Endothelial cell of umbilical vein (primary cell): Measurements from ENCODE around the gene NOD1. TPM values are rescaled to one million over a fixed set of nuclear protein-coding genes. Genes with fewer than 3 reads are reported as not detected.

Experiments
- BruUV-seq: library from RNA; stranded (reverse); fragments of 400-500 nt; replicated peaks from 2 replicates; lab custom pipeline; 2021; lab: Mats Ljungman, UMichigan
- CTCF ChIA-PET: fragments of 300-600, 350-600 bp; sonication (Branson Sonifier 250); formaldehyde crosslinking; loops from one replicate; lab custom pipeline; 2021; ENCODE audit warnings: antibody characterized with exemption, inconsistent platforms; lab: Charles Lee
- POLR2A ChIA-PET: fragments of 300-600, 350-600 bp; sonication (Branson Sonifier 250); formaldehyde crosslinking; loops from one replicate; lab custom pipeline; 2021; ENCODE audit warnings: antibody characterized with exemption, inconsistent platforms; lab: Charles Lee
- DNase-seq: peaks from one replicate; pipeline ENCODE4 v3.0.0-alpha.2; 2011; ENCODE audit warnings: low read depth, low spot score
- FAIRE-seq: peaks from 2 replicates; lab custom pipeline; 2011; peaks lifted over from hg19 to GRCh38; lab: Jason Lieb, UNC
- H2AFZ ChIP-seq: 2 replicates; pipeline ENCODE4 v1.6.0; 2012; ENCODE audit warnings: low read depth, low read length, control low read depth, inconsistent platforms
- H3K27ac ChIP-seq: 2 replicates; pipeline ENCODE4 v1.5.1; 2011; ENCODE audit warnings: low read depth, mild to moderate bottlenecking, control low read depth, low read length, moderate library complexity; ENCODE audit not compliant: insufficient read depth
- H3K27me3 ChIP-seq, 2 experiments: 2 replicates each; pipeline versions ENCODE4 v1.6.0 to v1.6.1; 2011; ENCODE audit warnings: low read length in 2 of 2, mixed read lengths in 1 of 2; ENCODE audit not compliant: control insufficient read depth in 2 of 2, insufficient read depth in 2 of 2
- H3K36me3 ChIP-seq, 2 experiments: 2 replicates in 1 of 2; 3 replicates in 1 of 2; pipeline ENCODE4 v1.5.1; 2011; ENCODE audit warnings: low read length in 2 of 2, mild to moderate bottlenecking in 1 of 2, moderate library complexity in 1 of 2; ENCODE audit not compliant: control insufficient read depth in 2 of 2, insufficient read depth in 2 of 2; ENCODE audit errors: extremely low read depth in 1 of 2
- H3K4me1 ChIP-seq: 3 replicates; pipeline ENCODE4 v1.5.1; 2011; ENCODE audit warnings: mild to moderate bottlenecking, low read length; ENCODE audit not compliant: control insufficient read depth, insufficient read depth; ENCODE audit errors: extremely low read depth
- H3K4me2 ChIP-seq: 2 replicates; pipeline ENCODE4 v1.6.1; 2011; ENCODE audit warnings: low read length, control low read depth, mixed read lengths; ENCODE audit not compliant: insufficient read depth
- H3K4me3 ChIP-seq, 3 experiments: fragments of 200-600 bp in 1 of 3; sonication (generic), shearing (Covaris generic) in 1 of 3; replicated peaks in 1 of 3; 2 replicates each; pipeline ENCODE4 v1.5.1; 2011 to 2016; ENCODE audit warnings: control low read depth in 3 of 3, low read length in 3 of 3, mild to moderate bottlenecking in 2 of 3, inconsistent platforms in 1 of 3, low read depth in 1 of 3, moderate library complexity in 1 of 3; ENCODE audit not compliant: insufficient read depth in 1 of 3
- H3K79me2 ChIP-seq: 2 replicates; pipeline ENCODE4 v1.6.0; 2012; ENCODE audit warnings: low read length, inconsistent platforms; ENCODE audit not compliant: control insufficient read depth, insufficient read depth
- H3K9ac ChIP-seq: replicated peaks from 2 replicates; pipeline ENCODE3; 2011; ENCODE audit warnings: low read length, control low read depth; ENCODE audit not compliant: insufficient read depth; ENCODE audit errors: extremely low read depth
- H3K9me1 ChIP-seq: replicated peaks from 3 replicates; pipeline ENCODE4 v1.6.0; 2011; ENCODE audit warnings: mild to moderate bottlenecking, low read length; ENCODE audit not compliant: control insufficient read depth, insufficient read depth; ENCODE audit errors: extremely low read depth
- H3K9me3 ChIP-seq: replicated peaks from 2 replicates; pipeline ENCODE4 v1.5.1; 2012; ENCODE audit warnings: low read length, inconsistent platforms; ENCODE audit not compliant: control insufficient read depth, insufficient read depth
- H4K20me1 ChIP-seq: replicated peaks from 2 replicates; pipeline ENCODE3; 2011; ENCODE audit warnings: mild to moderate bottlenecking, low read length; ENCODE audit not compliant: control insufficient read depth, insufficient read depth; ENCODE audit errors: extremely low read depth
- EZH2 ChIP-seq: IDR thresholded peaks from 2 replicates; pipeline ENCODE4 v1.6.1; 2012; ENCODE audit warnings: borderline replicate concordance, low read depth, mild to moderate bottlenecking, moderate library complexity, low read length, inconsistent platforms; ENCODE audit not compliant: severe bottlenecking
- FOS ChIP-seq: IDR thresholded peaks from 2 replicates; pipeline ENCODE4 v1.6.1; 2011; ENCODE audit warnings: mild to moderate bottlenecking, low read length, moderate library complexity, borderline replicate concordance; ENCODE audit not compliant: insufficient read depth
- GATA2 ChIP-seq: IDR thresholded peaks from 2 replicates; pipeline ENCODE4 v1.7.0; 2011; ENCODE audit warnings: low read depth, mild to moderate bottlenecking, moderate library complexity, mixed read lengths, low read length; ENCODE audit not compliant: insufficient read length, insufficient read depth
- JUN ChIP-seq: IDR thresholded peaks from 2 replicates; pipeline ENCODE4 v1.6.1; 2011; ENCODE audit warnings: borderline replicate concordance, low read depth; ENCODE audit not compliant: insufficient read length, insufficient read depth
- MYC ChIP-seq: IDR thresholded peaks from one replicate; pipeline ENCODE4 v1.6.1; 2011; ENCODE audit warnings: mild to moderate bottlenecking, low read depth, low read length
- POLR2AphosphoS5 ChIP-seq: IDR thresholded peaks from 2 replicates; pipeline ENCODE4 v1.6.1; 2012; ENCODE audit warnings: low read depth, mild to moderate bottlenecking, control low read depth, low read length, moderate library complexity; ENCODE audit not compliant: insufficient read depth
- dilution Hi-C: fragments of 300-500 bp; cut with MboI; formaldehyde crosslinking; loops from one replicate; pipeline ENCODE4 v1.15.0; 2019; ENCODE audit warnings: low sequenced_read_pairs; ENCODE audit not compliant: extremely low pct_ligation_motif_present
- intact Hi-C: fragments of 100-400 bp; cut with micrococcal nuclease; formaldehyde crosslinking; loops from one replicate; pipeline ENCODE4 v1.10.0; 2022
- polyA plus RNA-seq, 4 experiments: library from polyadenylated mRNA; depleted of rRNA in 3 of 4; stranded (reverse) in 3 of 4; unstranded in 1 of 4; fragments of >200 nt; gene quantifications; 2 replicates each; pipeline versions ENCODE4 v1.2.1 to v1.2.3, GENCODE V29; 2011 to 2012; ENCODE audit warnings: missing spikeins in 1 of 4
- total RNA-seq: library from RNA; stranded (reverse); gene quantifications from 2 replicates; pipeline ENCODE4 v1.2.3, GENCODE V29; 2021
- TF ChIP-seq, protein P1 (sequence below): IDR thresholded peaks from 2 replicates; pipeline ENCODE4 v1.6.1; 2011; ENCODE audit not compliant: insufficient read depth, insufficient read length
- TF ChIP-seq, protein P2 (sequence below), 2 donors: IDR thresholded peaks; 1 replicate in 1 of 2; 2 replicates in 1 of 2; pipeline ENCODE4 v1.5.1; 2011; ENCODE audit warnings: low read length in 2 of 2, mild to moderate bottlenecking in 2 of 2, moderate library complexity in 2 of 2, control low read depth in 1 of 2, inconsistent platforms in 1 of 2, low read depth in 1 of 2; ENCODE audit not compliant: insufficient read depth in 1 of 2; ENCODE audit errors: extremely low read depth in 1 of 2

NOD1 gene
- total and polyA plus RNA-seq, 2 donors (not counting 3 experiments of a cell fraction or from before 2014, with no cell fraction given), result 22.1 to 39.2 TPM

DNA sequence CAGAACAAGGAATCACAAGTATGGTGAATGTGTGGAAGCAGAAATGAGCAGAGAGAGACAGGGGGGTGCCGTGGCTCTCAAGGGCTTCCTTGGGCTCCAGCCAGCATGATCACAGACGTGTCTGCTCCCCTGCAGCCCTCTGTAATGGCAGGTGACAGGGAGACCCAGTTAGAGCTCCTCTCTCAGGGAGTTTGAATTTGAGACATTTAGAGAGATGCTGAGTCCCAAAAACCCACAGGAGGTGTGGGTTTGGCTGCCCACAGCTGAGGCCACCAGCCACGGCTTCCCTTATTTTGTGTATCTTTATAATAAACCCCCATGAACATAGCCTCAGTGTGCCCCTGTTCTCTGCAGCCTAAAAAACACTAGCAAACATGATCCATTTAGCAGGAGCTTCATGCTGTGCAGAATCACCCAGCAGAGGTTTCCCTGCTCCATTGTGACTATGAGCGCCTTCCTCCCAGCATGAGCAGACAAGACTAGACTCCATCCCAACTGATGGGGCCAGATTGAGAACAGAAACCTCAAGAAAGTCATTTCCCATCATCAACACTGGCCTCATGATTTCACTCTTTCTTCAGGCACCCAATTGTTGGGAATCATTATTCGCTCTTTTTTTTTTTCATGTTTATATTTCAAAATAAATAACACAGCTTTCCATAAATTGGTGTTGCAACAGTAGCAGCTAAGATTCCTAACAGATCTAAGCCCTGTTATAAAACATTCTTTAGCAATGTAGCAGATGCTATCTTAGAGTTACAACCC is 13.4 kb downstream of the NOD1 start:
- ChIA-PET POLR2A (no interaction called here), CTCF (interaction anchor here (0.6 to 1.1 kb wide), 3 partner anchors 13 to 42 kb away, joined by 3 to 4 read pairs (median 3); partner anchors contain the start of gene NOD1)
- Histone ChIP-seq H3K9ac (no peak overlapping the region), H3K79me2 (peaks cover 59% of the 10 kb centered on the region), H3K4me2 (no peak overlapping the region), H3K9me1 (no peaks in the 10 kb centered on the region), H3K36me3 (peaks cover 0 to 7% of the 10 kb centered on the region in 2 experiments), H2AFZ (no peak overlapping the region), H4K20me1 (no peaks in the 10 kb centered on the region), H3K4me1 (peaks cover 25% of the 10 kb centered on the region), H3K27me3 (no peaks in the 10 kb centered on the region), H3K9me3 (no peaks in the 10 kb centered on the region), H3K4me3 (no peak overlapping the region), H3K27ac (no peak overlapping the region)
- intact Hi-C loops (loop anchor here (5.0 kb wide), 1 partner anchor 303 kb away; no protein-coding TSS in a partner anchor), dilution Hi-C loops (no loop called here)
- TF ChIP-seq, protein P1, sequence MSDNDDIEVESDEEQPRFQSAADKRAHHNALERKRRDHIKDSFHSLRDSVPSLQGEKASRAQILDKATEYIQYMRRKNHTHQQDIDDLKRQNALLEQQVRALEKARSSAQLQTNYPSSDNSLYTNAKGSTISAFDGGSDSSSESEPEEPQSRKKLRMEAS, result no peak
- TF ChIP-seq, protein P2, sequence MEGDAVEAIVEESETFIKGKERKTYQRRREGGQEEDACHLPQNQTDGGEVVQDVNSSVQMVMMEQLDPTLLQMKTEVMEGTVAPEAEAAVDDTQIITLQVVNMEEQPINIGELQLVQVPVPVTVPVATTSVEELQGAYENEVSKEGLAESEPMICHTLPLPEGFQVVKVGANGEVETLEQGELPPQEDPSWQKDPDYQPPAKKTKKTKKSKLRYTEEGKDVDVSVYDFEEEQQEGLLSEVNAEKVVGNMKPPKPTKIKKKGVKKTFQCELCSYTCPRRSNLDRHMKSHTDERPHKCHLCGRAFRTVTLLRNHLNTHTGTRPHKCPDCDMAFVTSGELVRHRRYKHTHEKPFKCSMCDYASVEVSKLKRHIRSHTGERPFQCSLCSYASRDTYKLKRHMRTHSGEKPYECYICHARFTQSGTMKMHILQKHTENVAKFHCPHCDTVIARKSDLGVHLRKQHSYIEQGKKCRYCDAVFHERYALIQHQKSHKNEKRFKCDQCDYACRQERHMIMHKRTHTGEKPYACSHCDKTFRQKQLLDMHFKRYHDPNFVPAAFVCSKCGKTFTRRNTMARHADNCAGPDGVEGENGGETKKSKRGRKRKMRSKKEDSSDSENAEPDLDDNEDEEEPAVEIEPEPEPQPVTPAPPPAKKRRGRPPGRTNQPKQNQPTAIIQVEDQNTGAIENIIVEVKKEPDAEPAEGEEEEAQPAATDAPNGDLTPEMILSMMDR (IDR thresholded peaks at IDR 0.05; ENCODE audit: extremely low read depth in 1 of 2, insufficient read depth in 1 of 2, low read depth in 1 of 2, low read length in 2 of 2), result no peak
- no TSS peak for BruUV-seq
- FAIRE-seq (no peak), DNase-seq (no peak)

DNA sequence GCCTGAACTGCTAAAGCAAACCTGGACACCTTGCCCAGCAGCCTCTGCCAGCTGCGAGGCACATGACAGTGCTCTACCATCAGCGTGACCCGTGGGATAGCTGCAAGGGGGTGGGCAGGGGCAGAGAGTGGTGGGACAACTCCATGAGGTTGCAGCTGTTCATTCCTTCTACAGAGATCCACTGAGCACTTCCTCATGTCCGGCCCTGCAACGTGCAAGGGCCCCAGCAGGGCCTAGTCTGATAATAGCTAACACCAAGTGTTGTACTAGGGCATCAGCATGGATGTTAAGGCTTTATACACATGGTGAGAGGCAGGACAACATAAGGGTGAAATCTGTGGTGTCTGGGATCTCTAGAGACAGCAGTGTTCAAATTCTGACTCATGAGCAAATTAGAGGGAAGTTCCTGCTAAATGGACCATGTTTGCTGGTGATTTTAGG is 14.3 kb downstream of the NOD1 start:
- no peaks in the 10 kb centered on the region for H3K9me3 ChIP-seq
- no peak overlapping the region for H3K4me3 ChIP-seq
- intact Hi-C loops (no loop called here), dilution Hi-C loops (no loop called here)
- no peaks in the 10 kb centered on the region for H3K27me3 ChIP-seq
- no TSS peak for BruUV-seq
- CTCF ChIA-PET, result interaction anchor here (1.1 kb wide), 1 partner anchor 14 kb away, joined by 4 read pairs; no protein-coding TSS in a partner anchor
- H3K4me2 ChIP-seq, result no peak overlapping the region
- H3K36me3 ChIP-seq, result peaks cover 0 to 7% of the 10 kb centered on the region in 2 experiments
- POLR2A ChIA-PET, result no interaction called here
- peaks cover 26% of the 10 kb centered on the region for H3K4me1 ChIP-seq
- TF ChIP-seq, protein P2 (IDR thresholded peaks at IDR 0.05; ENCODE audit: extremely low read depth in 1 of 2, insufficient read depth in 1 of 2, low read depth in 1 of 2, low read length in 2 of 2), result no peak
- TF ChIP-seq, protein P1, result no peak
- TF ChIP-seq GATA2 (no peak), FOS (no peak), POLR2AphosphoS5 (no peak), JUN (no peak), EZH2 (no peak), MYC (no peak)
- H3K9me1 ChIP-seq, result no peaks in the 10 kb centered on the region
- no peak overlapping the region for H3K9ac ChIP-seq
- H4K20me1 ChIP-seq, result no peaks in the 10 kb centered on the region
- H2AFZ ChIP-seq, result no peak overlapping the region
- DNase-seq, result no peak
- peaks cover 53% of the 10 kb centered on the region for H3K79me2 ChIP-seq
- FAIRE-seq, result peak; percentile 26
- H3K27ac ChIP-seq, result no peak overlapping the region
